Muscle of back (tissue), 11 donors: ENCODE results near the gene PAIP2B. TPM values are rescaled to one million over a fixed set of nuclear protein-coding genes. Genes with fewer than 3 reads are reported as not detected.

Experiments
- DNase-seq, 3 donors: peaks; one replicate each; pipeline versions ENCODE4 v3.0.0 to v3.0.0-alpha.2; 2013
- polyA plus RNA-seq, 10 donors: library from polyadenylated mRNA; unstranded; fragments of 120-200 nt; gene quantifications; one replicate each; pipeline ENCODE4 v1.2.1, GENCODE V29; 2013; ENCODE audit not compliant: insufficient read length in 10 of 10

PAIP2B gene
- polyA plus RNA-seq, 10 donors = 5.1 to 10.0 (median 8.2) TPM

GRCh38 chr2:71154798-71155197 is 72.1 kb downstream of the PAIP2B start:
- DNase-seq = no peak

- no peak for DNase-seq
Observed at GRCh38 chr2:71154279-71154678, 72.6 kb downstream of the PAIP2B start.

GRCh38 chr2:71153585-71154224 is 73.2 kb downstream of the PAIP2B start:
- DNase-seq = no peak

GRCh38 chr2:71151620-71152019 is 75.3 kb downstream of the PAIP2B start:
- no peak for DNase-seq

- no peak for DNase-seq
Observed at GRCh38 chr2:71150082-71150816, 76.7 kb downstream of the PAIP2B start.

- no peak for DNase-seq
Observed at GRCh38 chr2:71148506-71149063, 78.3 kb downstream of the PAIP2B start.

GRCh38 chr2:71143782-71144181 is 83.1 kb downstream of the PAIP2B start:
- DNase-seq = no peak

- no peak for DNase-seq
Observed at GRCh38 chr2:71136174-71136573, 90.7 kb downstream of the PAIP2B start.

GRCh38 chr2:71133603-71134002 is 93.3 kb downstream of the PAIP2B start:
- no peak for DNase-seq

Other genes with a start within 250 kb of the PAIP2B start
- gene ANKRD53, start 248.5 kb downstream of the PAIP2B start, polyA plus RNA-seq = 1 to 10 TPM in 8 of 10 donors, under 1 TPM in 2; 0.56 to 1.8 (median 1.2) TPM
- 10 to 100 TPM; 34.6 to 51.4 (median 39.0) TPM for gene TEX261, start 232.2 kb downstream of the PAIP2B start, polyA plus RNA-seq
- gene NAGK, start 158.5 kb downstream of the PAIP2B start, polyA plus RNA-seq = 10 to 100 TPM; 60.5 to 79.4 (median 68.8) TPM
- gene MCEE, start 96.9 kb downstream of the PAIP2B start, polyA plus RNA-seq = 10 to 100 TPM; 18.0 to 29.1 (median 23.9) TPM
- gene MPHOSPH10, start 96.5 kb downstream of the PAIP2B start, polyA plus RNA-seq = 10 to 100 TPM; 26.4 to 39.6 (median 32.8) TPM
- gene ZNF638, start 104.7 kb upstream of the PAIP2B start, polyA plus RNA-seq = 100 to 1,000 TPM in 6 of 10 donors, 10 to 100 TPM in 4; 76.5 to 136 (median 107) TPM
- 100 to 1,000 TPM in 7 of 10 donors, 10 to 100 TPM in 3; 75.3 to 143 (median 114) TPM for gene DYSF, start 226.5 kb upstream of the PAIP2B start, polyA plus RNA-seq